Neuronal stem cell (in vitro differentiated cells): ENCODE data around the gene MCOLN1.

Experiments used
- DNase-seq: peaks from one replicate; pipeline ENCODE4 v3.0.0-alpha.2; 2013; ENCODE audit warnings: low spot score
- H2AFZ ChIP-seq: one replicate; pipeline ENCODE4 v1.6.1; 2013; ENCODE audit warnings: mild to moderate bottlenecking, low read length, inconsistent platforms
- H2AK5ac ChIP-seq: 2 replicates; pipeline ENCODE4 v1.6.1; 2013; ENCODE audit warnings: low read depth, mild to moderate bottlenecking, inconsistent platforms, low read length, moderate library complexity, mixed read lengths
- H2BK120ac ChIP-seq: 2 replicates; pipeline ENCODE4 v1.6.1; 2013; ENCODE audit warnings: low read depth, mild to moderate bottlenecking, inconsistent platforms, low read length, moderate library complexity, mixed read lengths
- H2BK12ac ChIP-seq: one replicate; pipeline ENCODE4 v1.6.1; 2013; ENCODE audit warnings: low read length, inconsistent platforms
- H2BK15ac ChIP-seq: 2 replicates; pipeline ENCODE4 v1.6.1; 2013; ENCODE audit warnings: mild to moderate bottlenecking, low read length, inconsistent platforms, mixed read lengths
- H2BK5ac ChIP-seq: one replicate; pipeline ENCODE4 v1.6.1; 2013; ENCODE audit warnings: inconsistent platforms, mild to moderate bottlenecking, low read length, moderate library complexity
- H3K14ac ChIP-seq: one replicate; pipeline ENCODE4 v1.6.1; 2013; ENCODE audit warnings: low read length, inconsistent platforms
- H3K18ac ChIP-seq: 2 replicates; pipeline ENCODE4 v1.6.1; 2013; ENCODE audit warnings: low read length, inconsistent platforms
- H3K23ac ChIP-seq: 2 replicates; pipeline ENCODE4 v1.6.1; 2013; ENCODE audit warnings: low read depth, mild to moderate bottlenecking, mixed read lengths, low read length, inconsistent platforms; ENCODE audit not compliant: poor library complexity
- H3K27ac ChIP-seq: replicated peaks from 3 replicates; pipeline ENCODE4 v1.5.1; 2013; ENCODE audit warnings: low read length, inconsistent platforms
- H3K27me3 ChIP-seq, 3 experiments: 2 replicates each; pipeline ENCODE4 v1.6.1; 2013; ENCODE audit warnings: low read length in 3 of 3, mild to moderate bottlenecking in 2 of 3, inconsistent platforms in 1 of 3, low read depth in 1 of 3, mixed read lengths in 1 of 3, moderate library complexity in 1 of 3; ENCODE audit not compliant: control insufficient read depth in 3 of 3, insufficient read depth in 3 of 3
- H3K36me3 ChIP-seq, 2 donors: replicated peaks in 1 of 2; 2 replicates each; pipeline ENCODE4 v1.6.1; 2013; ENCODE audit warnings: low read length in 2 of 2; ENCODE audit not compliant: control insufficient read depth in 2 of 2, insufficient read depth in 2 of 2
- H3K4ac ChIP-seq: 2 replicates; pipeline ENCODE4 v1.6.1; 2013; ENCODE audit warnings: inconsistent platforms, mild to moderate bottlenecking, low read length, moderate library complexity
- H3K4me1 ChIP-seq, 2 donors: 1 replicate in 1 of 2; 2 replicates in 1 of 2; pipeline ENCODE4 v1.6.1; 2013; ENCODE audit warnings: low read length in 2 of 2, low read depth in 1 of 2; ENCODE audit not compliant: control insufficient read depth in 2 of 2, insufficient read depth in 1 of 2
- H3K4me2 ChIP-seq: one replicate; pipeline ENCODE4 v1.6.1; 2013; ENCODE audit warnings: mild to moderate bottlenecking, low read length, inconsistent platforms; ENCODE audit not compliant: insufficient read depth, poor library complexity, severe bottlenecking
- H3K4me3 ChIP-seq, 2 donors: 2 replicates each; pipeline ENCODE4 v1.5.1; 2013; ENCODE audit warnings: low read length in 2 of 2, mild to moderate bottlenecking in 2 of 2, inconsistent platforms in 1 of 2, moderate library complexity in 1 of 2
- H3K79me1 ChIP-seq: one replicate; pipeline ENCODE4 v1.6.1; 2013; ENCODE audit warnings: low read depth, mild to moderate bottlenecking, inconsistent platforms, low read length, moderate library complexity
- H3K9ac ChIP-seq: one replicate; pipeline ENCODE4 v1.6.1; 2013; ENCODE audit warnings: mild to moderate bottlenecking, low read depth, low read length, inconsistent platforms; ENCODE audit not compliant: poor library complexity
- H3K9me3 ChIP-seq, 2 donors: replicated peaks in 1 of 2; 2 replicates each; pipeline versions ENCODE3 to v1.6.1; 2013; ENCODE audit warnings: low read length in 2 of 2, mild to moderate bottlenecking in 2 of 2, inconsistent platforms in 1 of 2, low read depth in 1 of 2, mixed read lengths in 1 of 2, moderate library complexity in 1 of 2; ENCODE audit not compliant: control insufficient read depth in 2 of 2, insufficient read depth in 1 of 2
- H4K8ac ChIP-seq: one replicate; pipeline ENCODE4 v1.6.1; 2013; ENCODE audit warnings: low read depth, mild to moderate bottlenecking, inconsistent platforms, low read length, moderate library complexity
- H4K91ac ChIP-seq: one replicate; pipeline ENCODE4 v1.6.1; 2013; ENCODE audit warnings: low read length, low read depth, mild to moderate bottlenecking, inconsistent platforms; ENCODE audit not compliant: poor library complexity
- WGBS, 2 donors: extraction: QIAGEN DNeasy Blood & Tissue Kit; methylation state at CpG; one replicate each; pipeline ENCODE4 v1.1.7; 2013; ENCODE audit warnings: missing lambda C conversion rate in 2 of 2, mixed read lengths in 1 of 2; ENCODE audit not compliant: insufficient read length in 2 of 2, insufficient replicate concordance in 1 of 2; ENCODE audit errors: extremely low coverage in 2 of 2; 5-methylcytosine and 5-hydroxymethylcytosine counted together

Gene MCOLN1

GRCh38 chr19:7529246-7529600, 6.8 kb downstream of the MCOLN1 start:
- no peak overlapping the region for H3K23ac ChIP-seq
- peaks cover 3 to 6% of the 10 kb centered on the region in 2 donors for H3K4me1 ChIP-seq
- no peak overlapping the region for H3K14ac ChIP-seq
- no peak for DNase-seq
- no peak overlapping the region for H3K9ac ChIP-seq
- H3K4me2 ChIP-seq: no peak overlapping the region
- no peaks in the 10 kb centered on the region for H3K79me1 ChIP-seq
- H3K9me3 ChIP-seq: no peaks in the 10 kb centered on the region
- no peak overlapping the region for H4K8ac ChIP-seq
- peaks cover 9 to 15% of the 10 kb centered on the region in 2 donors for H3K36me3 ChIP-seq
- H2BK120ac ChIP-seq: no peak overlapping the region
- no peak overlapping the region for H3K18ac ChIP-seq
- H2BK5ac ChIP-seq: no peak overlapping the region
- no peak overlapping the region for H4K91ac ChIP-seq
- H3K4me3 ChIP-seq: no peak overlapping the region
- H3K4ac ChIP-seq: no peak overlapping the region
- no peak overlapping the region for H2BK15ac ChIP-seq
- no peaks in the 10 kb centered on the region for H3K27me3 ChIP-seq
- H2AFZ ChIP-seq: no peak overlapping the region
- no peak overlapping the region for H3K27ac ChIP-seq
- no CpG with 5 or more reads among the region's 15 CpGs for WGBS, 2 donors
- H2AK5ac ChIP-seq: peak overlapping the region; percentile 7
- H2BK12ac ChIP-seq: no peak overlapping the region

DNA sequence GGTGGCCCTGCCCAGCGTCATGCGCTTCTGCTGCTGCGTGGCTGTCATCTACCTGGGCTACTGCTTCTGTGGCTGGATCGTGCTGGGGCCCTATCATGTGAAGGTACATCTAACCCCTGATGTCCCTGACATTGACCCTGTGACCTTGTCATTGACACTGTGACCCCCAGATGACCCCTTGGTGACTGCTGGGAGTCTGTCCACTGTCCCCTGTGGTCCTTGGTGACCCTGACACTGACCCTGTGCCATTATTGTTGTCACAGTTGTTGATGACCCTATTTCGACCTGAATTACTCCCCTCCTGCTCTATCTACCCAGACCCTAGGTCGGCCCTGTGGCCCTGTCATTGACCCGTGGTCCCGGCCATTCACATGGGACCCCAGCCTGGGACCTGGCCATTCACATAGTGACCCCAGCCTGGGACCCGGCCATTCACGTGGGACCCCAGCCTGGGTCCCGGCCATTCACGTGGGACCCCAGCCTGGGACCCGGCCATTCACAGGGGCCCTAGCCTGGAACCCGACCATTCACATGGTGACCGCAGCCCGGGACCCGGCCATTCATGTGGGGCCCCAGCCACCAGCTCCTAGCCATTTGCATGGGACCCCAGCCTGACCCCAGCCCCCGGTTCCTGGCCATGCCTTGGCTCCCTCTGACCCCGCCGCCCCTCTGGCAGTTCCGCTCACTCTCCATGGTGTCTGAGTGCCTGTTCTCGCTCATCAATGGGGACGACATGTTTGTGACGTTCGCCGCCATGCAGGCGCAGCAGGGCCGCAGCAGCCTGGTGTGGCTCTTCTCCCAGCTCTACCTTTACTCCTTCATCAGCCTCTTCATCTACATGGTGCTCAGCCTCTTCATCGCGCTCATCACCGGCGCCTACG, 7.4 kb downstream of the MCOLN1 start:
- Histone ChIP-seq H3K23ac (no peak overlapping the region), H3K79me1 (no peaks in the 10 kb centered on the region), H3K18ac (no peak overlapping the region), H2BK5ac (no peak overlapping the region), H3K9ac (peak overlapping the region; percentile 21), H4K8ac (no peak overlapping the region), H2BK15ac (no peak overlapping the region), H3K4me1 (peaks cover 3 to 6% of the 10 kb centered on the region in 2 donors), H3K14ac (no peak overlapping the region), H3K4me2 (no peak overlapping the region), H3K36me3 (peaks cover 9 to 15% of the 10 kb centered on the region in 2 donors), H2BK120ac (no peak overlapping the region), H3K4ac (no peak overlapping the region), H3K27me3 (no peaks in the 10 kb centered on the region), H4K91ac (no peak overlapping the region), H3K27ac (no peak overlapping the region), H2AFZ (no peak overlapping the region), H3K4me3 (no peak overlapping the region), H2BK12ac (no peak overlapping the region), H3K9me3 (no peaks in the 10 kb centered on the region), H2AK5ac (no peak overlapping the region)
- no peak for DNase-seq
- WGBS, 2 donors: no CpG with 5 or more reads among the region's 33 CpGs

DNA sequence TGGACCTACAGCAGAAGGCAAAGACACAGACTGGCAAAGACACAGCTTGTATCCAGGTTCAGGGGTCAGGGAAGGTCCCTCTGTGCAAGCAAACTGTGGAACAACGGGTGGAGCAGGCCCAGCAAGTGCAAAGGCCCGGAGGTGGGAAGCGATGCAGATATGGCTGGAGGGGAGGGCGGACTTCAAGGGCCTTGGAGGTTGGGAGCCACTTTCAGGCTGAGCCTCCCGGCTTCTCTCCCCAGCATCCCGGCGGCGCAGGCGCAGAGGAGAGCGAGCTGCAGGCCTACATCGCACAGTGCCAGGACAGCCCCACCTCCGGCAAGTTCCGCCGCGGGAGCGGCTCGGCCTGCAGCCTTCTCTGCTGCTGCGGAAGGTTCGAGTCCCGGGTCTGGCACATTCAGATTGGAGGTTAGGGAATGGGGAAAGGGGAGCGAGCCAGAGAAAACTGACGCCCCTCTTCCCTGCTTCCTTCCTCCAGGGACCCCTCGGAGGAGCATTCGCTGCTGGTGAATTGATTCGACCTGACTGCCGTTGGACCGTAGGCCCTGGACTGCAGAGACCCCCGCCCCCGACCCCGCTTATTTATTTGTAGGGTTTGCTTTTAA, 11.0 kb downstream of the MCOLN1 start:
- peak overlapping the region; percentile 31 for H3K14ac ChIP-seq
- H2BK120ac ChIP-seq: no peak overlapping the region
- H3K4me1 ChIP-seq: peaks cover 3 to 8% of the 10 kb centered on the region in 2 donors
- peak overlapping the region; percentile 42 for H2BK15ac ChIP-seq
- H4K8ac ChIP-seq: no peak overlapping the region
- peak overlapping the region; percentile 93 for H2BK5ac ChIP-seq
- H3K4me2 ChIP-seq: peak overlapping the region; percentile 72
- peak overlapping the region; percentile 33 to 89 for H3K4me3 ChIP-seq
- no peaks in the 10 kb centered on the region for H3K9me3 ChIP-seq
- H2AK5ac ChIP-seq: peak overlapping the region; percentile 94
- H2AFZ ChIP-seq: peak overlapping the region; percentile 98
- peaks cover 14 to 16% of the 10 kb centered on the region in 2 donors for H3K36me3 ChIP-seq
- H3K27me3 ChIP-seq: no peaks in the 10 kb centered on the region
- peak overlapping the region; percentile 56 for H3K4ac ChIP-seq
- no CpG with 5 or more reads among the region's 30 CpGs for WGBS, 2 donors
- peak overlapping the region; percentile 44 for H4K91ac ChIP-seq
- no peak overlapping the region for H3K27ac ChIP-seq
- no peak overlapping the region for H3K23ac ChIP-seq
- H3K79me1 ChIP-seq: peaks cover 3% of the 10 kb centered on the region
- DNase-seq: no peak
- peak overlapping the region; percentile 77 for H2BK12ac ChIP-seq
- peak overlapping the region; percentile 87 for H3K18ac ChIP-seq
- H3K9ac ChIP-seq: peak overlapping the region; percentile 74

- Histone ChIP-seq H3K4ac (no peak overlapping the region), H3K14ac (no peak overlapping the region), H3K4me2 (peak overlapping the region; percentile 76), H2AFZ (peak overlapping the region; percentile 98), H3K18ac (peak overlapping the region; percentile 95), H3K27ac (peak overlapping the region; percentile 97), H2BK12ac (no peak overlapping the region), H2BK5ac (peak overlapping the region; percentile 98), H3K4me3 (peak overlapping the region; percentile 89 to 100), H3K4me1 (peaks cover 3 to 8% of the 10 kb centered on the region in 2 donors), H3K27me3 (no peaks in the 10 kb centered on the region), H2BK15ac (peak overlapping the region; percentile 89), H3K23ac (peak overlapping the region; percentile 65), H2AK5ac (no peak overlapping the region), H3K9me3 (no peaks in the 10 kb centered on the region), H3K79me1 (peaks cover 3% of the 10 kb centered on the region), H4K8ac (no peak overlapping the region), H3K9ac (peak overlapping the region; percentile 95), H3K36me3 (peaks cover 13 to 17% of the 10 kb centered on the region in 2 donors), H4K91ac (no peak overlapping the region), H2BK120ac (peak overlapping the region; percentile 94)
- no CpG with 5 or more reads among the region's 41 CpGs for WGBS, 2 donors
- peak; percentile 78 for DNase-seq
These were observed 11.6 kb downstream of the MCOLN1 start for GRCh38 chr19:7533925-7534480.
